GM21825 (cell line): ENCODE data around the gene MFNG.

ENCODE experiments used
- ATAC-seq: cut with Tn5 transposase; IDR thresholded peaks from one replicate; pipeline ENCODE4 v1.9.1; 2021; ENCODE audit warnings: mild to moderate bottlenecking, moderate library complexity; ENCODE audit not compliant: unreplicated experiment

The MFNG gene

DNA sequence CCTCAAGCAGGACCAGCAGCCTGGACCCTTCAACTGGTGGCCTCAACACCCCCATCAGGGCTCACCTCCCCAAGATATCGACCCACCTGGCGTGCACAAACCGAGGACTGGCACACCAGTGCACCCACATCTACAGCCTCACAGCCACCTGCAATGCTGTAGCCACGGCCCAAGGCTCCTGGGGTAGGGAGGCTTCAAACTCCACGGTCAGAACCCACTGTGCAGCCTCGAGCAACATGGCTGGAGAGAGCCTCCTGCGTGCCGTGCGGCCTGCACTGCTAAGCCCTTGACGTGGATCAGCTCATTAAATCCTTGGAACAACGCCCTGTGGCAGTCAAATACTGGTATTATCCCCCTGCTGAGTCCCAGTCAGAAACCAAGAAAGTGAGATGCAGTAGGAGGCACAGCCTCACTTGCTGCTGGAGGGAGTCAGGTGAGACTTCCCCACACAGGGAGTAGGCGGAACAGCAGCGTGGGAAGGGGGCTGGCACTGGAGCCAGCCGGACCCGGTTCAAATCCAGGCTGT is 28.4 kb upstream of the MFNG start:
- ATAC-seq: no peak

DNA sequence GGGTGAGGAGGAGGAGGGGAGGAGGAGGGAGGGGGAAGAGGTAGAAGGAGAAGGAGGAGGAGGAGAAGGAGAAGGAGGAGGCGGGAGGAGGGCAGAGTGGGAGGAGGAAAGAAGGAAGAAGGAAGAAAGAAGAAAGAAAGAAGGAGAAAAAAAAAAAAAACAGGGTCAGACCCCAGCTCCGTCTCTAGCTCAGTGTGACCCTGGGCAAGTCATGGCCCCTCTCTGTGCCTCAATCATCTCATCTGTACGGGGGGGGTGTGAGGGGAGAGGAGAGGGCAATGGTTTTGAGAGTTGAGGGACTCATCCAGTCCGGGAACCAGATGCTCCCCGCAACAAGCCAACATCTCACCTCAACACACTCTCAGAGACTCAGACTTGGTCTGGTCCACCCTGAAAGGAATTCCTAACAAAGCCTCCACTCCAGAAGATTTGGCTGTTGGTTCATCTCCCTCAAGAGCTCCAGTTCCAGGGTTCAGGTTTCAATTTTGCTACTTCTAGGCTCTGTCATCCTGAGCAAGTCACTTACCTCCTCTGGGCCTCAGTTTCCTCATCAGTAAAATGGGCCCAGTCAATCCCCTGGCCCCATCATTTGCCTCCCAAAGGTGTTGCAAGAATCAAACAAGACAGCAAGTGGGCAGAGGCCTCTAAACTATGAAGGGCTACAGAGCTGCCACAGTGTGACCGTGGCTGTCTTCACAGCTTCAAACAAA is 25.4 kb upstream of the MFNG start:
- ATAC-seq: no peak

DNA sequence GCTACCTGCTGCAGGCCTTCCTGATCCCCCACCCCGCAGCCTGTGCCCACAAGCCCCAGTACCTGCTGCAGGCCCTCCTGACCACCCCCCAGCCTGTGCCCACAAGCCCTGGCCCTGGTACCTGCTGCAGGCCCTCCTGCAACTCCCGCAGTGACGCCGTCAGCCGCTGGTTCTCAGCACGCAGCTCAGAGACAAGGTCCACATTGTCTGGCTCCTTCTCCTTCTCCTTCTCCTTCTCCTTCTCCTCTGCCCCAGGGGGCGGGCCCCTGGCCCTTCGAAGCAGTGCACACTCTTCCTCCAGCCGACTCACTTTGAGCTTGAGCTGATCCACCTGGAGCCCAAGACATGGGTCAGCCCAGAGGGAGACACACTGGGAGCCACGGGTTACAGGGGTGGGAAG is 23.9 kb upstream of the MFNG start:
- no peak for ATAC-seq

DNA sequence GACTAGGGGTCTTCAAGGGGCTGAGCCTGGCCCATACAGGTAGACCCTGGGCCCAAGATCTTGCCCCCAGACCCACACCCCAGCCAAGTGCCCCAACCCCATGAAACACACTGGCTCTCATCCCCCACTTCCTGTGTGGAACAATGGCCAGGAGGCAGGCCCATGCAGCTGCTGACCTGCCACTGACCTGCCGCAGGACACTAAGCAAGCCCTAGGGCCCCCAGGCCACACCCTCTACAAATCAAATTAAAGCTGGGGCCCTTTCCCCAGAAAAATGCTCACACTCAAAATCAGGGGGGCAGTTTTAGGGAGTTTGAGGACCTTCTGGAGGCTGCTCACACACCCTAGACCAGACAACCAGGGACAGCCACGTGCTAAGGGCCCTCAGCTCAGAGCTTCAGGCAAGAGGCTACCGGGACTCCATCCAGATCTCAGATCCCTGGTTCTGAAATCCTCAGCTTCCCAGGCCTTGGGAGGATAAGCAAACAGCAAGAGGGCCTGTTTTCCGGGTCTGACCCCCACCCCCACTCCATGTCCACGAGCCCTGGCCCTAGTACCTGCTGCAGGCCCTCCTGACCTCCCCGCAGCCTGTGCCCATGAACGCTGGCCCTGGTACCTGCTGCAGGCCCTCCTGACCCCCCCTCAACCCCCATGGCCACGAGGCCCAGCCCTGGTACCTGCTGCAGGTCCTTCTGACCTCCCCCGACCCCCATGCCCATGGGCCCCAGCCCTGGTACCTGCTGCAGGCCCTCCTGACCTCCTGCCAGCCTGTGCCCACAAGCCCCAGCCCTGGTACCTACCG is 23.1 kb upstream of the MFNG start:
- no peak for ATAC-seq

DNA sequence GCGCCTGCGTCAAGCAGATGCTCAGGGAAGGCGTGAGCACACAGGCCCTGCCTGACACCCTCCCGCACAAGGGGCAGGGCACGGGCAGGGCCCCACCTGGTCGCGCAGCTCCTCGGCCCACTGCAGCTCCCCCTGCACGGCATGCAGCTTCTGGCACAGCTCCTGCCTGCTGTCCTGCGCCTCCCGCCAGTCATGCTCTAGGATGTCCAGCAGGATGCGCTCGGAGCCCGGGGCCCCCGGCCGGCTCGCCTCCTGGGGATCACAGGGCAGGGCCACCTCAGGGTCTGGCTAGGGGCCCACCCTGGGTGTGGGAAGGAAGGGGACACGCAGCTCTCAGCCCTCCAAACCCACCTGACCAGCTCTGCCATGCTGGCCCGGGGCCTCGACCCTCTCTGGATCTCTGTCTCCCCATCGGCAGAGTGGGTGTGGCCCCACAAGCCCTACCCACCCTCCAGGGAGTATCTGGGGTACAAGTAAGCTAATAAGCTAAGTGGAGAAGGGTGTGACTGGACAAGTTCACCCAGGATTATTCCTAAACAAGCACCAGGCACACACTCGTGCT is 22.3 kb upstream of the MFNG start:
- no peak for ATAC-seq

DNA sequence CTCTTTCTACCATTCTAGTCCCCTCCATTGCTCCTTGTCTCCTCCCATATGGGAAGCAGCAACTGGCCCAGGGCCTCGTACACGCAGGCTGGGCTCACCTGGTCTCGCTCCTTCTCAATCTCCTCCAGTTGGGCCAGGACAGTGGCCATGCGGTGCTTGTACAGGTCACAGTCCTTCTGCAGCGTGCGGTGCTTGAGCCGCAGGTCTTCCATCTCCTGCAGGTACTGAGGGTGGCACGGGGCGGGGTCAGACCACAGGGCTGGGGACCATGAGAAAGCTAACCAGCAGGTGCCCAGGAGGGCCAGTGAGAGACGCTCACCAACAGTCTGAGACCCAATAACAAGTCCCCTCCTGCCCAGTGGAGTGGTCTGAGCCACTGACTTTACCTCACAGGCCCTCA is 21.5 kb upstream of the MFNG start:
- no peak for ATAC-seq

DNA sequence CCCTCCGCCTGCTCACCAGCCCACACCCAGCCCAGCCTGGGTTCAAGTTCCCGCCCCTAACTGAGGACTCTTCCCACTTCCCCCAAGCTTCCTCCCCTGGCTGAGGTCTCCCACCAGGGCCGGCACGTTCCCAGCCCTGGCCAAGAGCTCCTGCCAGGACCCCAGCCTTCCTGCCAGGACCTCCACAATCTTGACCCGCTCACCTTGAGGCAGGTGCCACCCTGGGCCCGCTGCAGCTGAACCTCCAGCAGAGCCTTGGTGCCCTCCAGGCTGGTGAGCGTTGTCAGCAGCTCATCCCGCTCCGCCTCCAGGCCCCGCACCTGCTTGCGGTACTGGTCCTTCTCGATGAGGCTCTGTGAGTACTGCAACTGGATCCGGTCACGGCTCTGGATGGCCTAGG is 19.8 kb upstream of the MFNG start:
- ATAC-seq: no peak

DNA sequence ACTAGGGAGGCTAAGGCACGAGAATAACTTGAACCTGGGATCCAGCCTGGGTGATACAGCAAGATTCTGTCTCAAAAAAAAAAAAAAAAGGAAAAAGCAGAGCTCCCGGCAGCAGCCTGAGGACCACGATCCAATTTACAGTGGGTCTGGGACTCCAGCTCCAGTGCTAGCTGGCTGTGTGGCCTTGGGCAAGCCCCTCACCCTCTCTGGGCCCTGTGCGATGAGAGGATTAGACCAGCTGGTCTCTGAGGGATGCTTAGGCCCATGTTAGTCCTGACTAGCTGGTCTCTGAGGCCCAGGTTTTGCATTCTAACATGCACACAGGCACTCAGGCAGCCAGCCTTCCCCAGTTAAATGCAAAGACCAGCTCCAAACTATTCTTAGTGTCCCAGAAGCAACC is 19.4 kb upstream of the MFNG start:
- ATAC-seq: no peak

DNA sequence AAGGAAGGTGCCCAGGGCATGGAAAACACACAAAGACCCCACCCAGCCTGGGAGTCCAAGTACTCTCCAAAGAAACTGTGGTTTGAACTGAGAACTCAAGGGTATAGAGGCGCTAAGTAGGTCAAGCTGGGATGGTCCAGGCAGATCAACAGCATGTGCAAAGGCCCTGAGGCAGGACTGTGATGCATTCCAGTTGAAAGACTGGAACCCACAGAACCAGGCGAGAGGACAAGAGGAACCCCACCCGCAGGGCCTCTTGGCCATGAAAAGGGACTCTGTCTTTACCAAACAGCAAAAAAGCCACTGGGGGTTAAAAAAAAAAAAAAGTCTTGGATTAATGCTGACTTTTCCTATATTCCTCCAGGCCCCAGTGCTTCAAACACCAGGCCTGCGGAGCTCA is 18.8 kb upstream of the MFNG start:
- ATAC-seq: no peak

DNA sequence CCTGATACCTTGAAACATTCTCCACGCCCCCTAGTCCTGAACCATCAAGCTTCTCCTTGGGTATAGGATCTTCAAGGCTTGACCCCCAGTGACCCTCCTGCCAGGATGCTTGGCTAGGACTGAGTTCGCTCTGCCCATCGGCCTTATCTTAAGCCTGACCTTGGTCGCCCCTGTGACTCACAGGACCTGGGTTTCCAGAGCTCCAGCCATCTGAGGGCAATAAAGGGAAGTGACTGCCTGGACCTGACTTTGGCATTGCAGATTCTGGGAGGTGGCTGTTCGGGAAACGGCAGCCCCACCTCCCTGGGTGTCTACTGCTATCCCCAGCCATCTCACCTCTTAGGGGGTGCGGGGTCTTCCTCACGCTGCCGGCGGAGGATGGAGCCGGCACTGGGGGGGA is 17.7 kb upstream of the MFNG start:
- ATAC-seq: no peak

DNA sequence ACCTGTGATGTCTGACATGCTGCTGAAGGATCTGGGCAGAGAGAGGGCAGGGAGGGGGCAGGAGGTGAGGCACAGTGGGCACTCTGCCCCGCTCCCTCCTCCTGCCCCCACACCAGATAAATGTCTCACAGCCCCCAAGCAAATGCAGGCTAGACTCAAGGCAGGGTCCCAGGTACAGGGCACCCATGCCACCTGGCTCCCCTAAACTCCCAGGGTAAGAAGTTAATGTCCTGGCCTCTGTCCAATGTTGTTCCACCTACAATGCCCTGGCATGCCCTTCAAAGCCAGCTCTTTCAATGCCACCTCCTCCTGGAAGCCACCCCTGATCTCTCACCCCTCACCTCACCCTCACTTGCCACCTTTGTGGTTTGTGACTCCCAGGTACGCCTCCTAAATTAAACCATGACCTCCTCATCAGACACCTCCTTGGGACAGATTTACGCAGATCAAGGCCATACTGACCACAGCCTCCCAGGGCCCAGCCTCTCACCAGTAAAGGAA is 17.0 kb upstream of the MFNG start:
- ATAC-seq: no peak

DNA sequence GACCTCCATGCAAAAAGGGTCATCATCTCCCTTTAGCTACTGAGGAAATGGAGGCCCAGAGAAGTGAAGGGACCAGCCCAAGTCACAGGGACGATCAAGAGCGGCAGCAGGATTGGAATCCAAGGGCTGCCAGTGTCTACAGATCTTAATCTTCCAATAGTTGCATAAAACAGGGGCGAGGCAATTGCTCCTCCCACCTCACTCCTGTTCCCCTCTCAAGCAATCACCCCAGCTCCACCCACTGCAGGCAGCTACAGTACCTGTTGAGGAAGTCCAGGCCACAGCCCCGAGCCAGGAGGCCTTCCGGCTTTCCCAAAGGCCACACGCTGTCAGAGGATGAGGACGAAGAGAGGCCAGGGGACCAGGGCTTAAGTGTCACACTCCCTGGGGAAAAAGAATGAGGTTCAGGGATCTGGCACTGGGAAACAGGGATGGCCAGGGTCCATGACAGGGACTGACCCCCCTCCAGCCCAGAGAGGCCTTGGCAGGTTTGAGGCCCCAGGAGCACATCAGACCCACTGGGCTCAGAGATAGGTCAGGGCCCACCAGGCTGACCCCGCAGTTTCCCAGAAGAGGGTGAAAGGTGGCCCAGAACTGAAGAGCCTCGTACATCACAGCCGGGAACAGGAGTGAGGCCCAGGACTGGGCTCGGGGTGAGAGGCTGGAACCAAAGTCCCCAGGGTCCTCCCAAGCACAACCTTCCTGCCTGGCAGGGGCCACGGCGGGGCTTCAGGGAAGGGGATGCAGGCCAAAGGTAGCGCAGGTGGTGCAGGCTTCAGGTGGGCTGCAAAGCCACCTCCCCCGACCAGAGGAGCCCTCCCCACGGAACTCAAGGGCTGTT is 16.4 kb upstream of the MFNG start:
- ATAC-seq: no peak

DNA sequence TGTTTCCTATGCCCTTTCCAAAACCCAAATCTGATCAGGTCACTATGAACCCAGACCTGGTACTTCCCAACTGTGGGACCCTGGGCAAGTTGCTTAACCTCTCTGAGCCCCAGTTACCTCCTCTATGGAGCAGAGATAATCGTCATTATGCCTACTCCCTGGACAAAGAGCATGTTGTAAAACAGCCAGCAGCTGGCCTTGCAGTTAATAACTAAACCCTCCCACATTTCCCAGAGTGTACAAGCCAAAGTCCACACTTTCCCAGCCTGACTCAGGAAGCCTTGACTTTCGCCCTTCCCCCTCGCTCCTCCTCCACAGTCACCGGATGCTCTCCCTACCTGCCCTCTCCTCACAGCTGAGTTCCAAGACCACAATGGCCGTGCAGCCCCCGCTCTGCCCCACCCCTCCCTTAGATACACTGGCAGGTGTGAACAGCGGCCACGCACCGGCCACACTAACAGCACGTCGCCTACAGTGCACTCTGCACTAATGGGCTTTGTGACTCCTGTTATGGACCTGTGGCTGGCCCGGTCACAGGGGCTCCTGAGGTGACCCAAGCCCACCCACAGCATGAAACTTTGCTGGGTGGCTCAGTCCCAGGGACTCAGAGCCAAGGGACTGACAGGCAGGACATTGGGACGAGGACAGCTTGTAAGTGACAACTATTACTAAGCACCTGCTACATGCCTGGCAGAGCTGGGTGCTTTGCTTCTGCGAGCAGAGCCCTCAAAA is 15.6 kb upstream of the MFNG start:
- ATAC-seq: no peak

DNA sequence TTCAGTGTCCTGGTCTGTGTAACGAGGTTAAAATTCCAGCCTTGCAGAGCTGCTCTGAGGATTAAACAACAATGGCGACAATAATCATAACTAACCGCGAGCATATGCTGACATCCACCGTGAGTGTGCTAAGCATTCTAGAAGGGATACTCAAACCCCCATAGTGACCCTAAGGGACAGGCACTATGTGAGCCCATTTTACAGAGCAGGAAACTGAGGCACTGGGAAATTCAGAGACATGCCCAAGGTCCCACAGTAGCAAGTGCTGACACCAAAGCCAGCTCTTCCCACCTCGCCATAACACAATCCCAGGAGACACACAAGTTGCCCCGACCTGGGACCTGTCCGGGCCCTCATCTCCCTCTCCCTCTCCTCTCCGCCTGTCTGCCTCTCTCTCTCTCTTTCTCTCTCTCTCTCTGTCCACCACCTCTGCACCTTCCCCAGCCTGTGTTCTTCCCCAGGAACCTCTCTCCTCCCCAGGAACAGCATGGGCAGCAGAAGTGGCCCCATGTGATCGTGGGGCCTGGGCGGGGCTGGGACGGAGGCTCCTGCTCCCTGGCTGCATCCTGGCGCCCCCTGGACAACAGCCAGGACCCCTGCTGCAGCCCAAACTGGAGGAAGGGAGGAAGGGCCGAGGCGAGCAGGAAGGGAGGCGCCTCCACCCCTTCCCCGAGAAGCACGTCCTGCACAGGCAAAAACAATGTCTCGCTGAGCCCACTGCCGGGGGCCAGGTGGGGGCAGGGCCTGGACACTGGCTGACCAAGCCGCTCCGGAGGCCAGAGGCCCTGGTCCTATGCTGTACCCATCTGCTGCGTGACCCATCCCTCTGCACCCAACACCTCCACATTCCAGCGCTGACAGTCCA is 14.8 kb upstream of the MFNG start:
- no peak for ATAC-seq

DNA sequence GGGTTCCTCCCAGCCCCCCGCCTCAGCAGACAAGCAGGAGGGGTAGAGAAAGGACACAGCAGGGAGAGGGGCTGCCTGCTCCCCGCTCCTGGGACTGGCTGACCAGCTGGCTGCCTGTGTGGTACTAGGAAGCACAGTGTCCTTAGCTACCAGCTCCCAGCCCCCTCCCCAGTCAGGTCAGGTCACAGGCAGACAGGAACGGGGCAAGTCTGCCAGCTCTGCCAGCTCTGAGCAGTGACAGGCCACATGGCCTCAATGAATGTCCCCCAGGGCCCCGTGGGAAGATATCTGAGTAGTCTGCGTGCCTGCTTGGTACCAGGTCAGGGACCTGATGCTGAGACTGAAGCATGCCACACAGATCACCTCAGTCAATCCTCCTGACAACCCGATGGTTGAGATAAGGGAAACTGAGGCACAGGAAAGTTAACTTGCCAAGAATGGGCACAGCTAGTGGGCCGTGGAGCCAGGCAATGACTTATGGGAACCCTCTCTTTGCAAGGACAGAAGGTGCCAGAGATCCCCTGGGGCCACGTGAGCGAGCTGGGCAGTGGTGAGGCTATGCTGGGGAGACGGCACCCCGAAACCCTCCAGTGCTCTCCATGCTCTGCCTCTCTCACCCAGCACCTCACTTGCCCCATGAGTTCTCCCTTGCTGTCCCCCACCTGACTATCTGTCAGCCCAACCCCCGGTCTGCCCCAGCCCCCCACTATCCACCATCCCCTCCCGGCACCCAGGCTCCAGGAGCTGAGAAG is 13.8 kb upstream of the MFNG start:
- ATAC-seq: no peak

DNA sequence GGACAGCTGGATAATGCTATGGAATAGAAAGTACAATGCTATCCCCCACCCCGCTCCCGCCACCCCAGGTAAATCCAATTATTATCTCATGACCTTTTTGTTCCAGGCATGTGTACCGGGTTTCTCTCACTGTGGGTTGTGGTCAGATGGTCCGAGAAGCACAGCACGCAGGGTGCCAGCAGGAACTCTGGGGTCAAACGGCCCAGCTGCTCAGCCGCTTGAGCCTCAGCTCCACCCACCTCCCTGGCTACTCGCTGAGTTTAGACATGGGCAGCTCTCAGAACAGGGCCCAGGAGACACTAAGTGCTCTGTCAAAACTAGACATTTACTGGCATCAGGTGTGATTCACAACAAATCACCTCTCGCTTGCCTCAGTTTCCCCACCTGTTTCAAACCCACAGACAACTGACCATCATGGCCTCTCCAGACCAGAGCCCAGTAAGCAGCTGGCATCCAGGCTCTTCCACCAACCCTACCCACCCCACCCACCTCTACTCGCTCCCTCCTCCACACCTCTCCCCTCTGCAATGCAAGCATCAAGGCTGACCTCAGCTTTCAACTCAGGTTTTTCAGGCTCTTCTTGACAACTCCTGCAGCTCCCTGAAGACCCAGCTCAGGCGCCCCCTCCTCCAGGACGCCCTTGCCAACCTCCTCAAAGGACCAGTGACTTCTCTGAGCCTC is 13.0 kb upstream of the MFNG start:
- ATAC-seq: no peak

DNA sequence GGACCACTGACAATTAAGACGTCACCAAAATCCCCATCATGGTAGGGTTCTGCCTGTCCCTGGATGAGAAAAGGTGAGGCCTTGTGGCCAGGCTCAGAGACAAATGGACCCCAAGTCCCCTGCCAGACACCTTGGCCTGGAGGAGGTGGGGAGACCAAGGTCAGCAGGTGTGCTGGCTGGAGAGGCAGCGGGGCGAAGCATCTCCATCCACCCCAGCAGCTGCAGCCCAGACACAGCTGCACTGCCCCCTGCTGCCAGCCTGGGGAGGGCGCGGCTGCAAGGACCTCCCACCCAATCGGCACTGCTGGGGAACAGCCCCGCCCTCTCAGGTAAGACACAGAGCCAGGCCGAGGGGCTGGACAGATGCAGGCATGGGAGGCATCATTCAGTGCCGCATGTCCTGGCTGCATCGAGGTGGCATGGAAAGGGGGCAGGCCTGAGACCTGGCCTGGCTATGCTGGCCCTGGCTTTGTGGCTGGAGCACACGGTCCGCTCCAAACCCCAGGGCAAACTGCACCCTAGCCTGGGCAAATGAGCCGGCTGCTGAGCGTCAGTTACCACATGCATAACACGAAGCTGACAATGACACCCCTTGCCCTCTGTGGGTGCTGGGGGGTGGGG is 12.2 kb upstream of the MFNG start:
- no peak for ATAC-seq
